Esophagus squamous epithelium (tissue), 5 donors: ENCODE measurements around the gene ANKRD60. TPM values are rescaled to one million over a fixed set of nuclear protein-coding genes. Genes with fewer than 3 reads are reported as not detected.

Source experiments
- DNase-seq: peaks from one replicate; lab custom pipeline; 2025; lab: John Stamatoyannopoulos, UW
- H3K27ac ChIP-seq, 4 donors: fragments of 200-600 bp; sonication (generic); one replicate each; pipeline ENCODE4 v1.5.1; 2016 to 2019; ENCODE audit warnings: mild to moderate bottlenecking in 1 of 4
- H3K27me3 ChIP-seq, 4 donors: fragments of 200-600 bp; sonication (generic); 1 replicate in 3 of 4; 2 replicates in 1 of 4; pipeline versions ENCODE4 v1.5.1 to v1.6.0; 2017 to 2021; ENCODE audit warnings: antibody characterized with exemption in 1 of 4
- H3K36me3 ChIP-seq, 3 donors: fragments of 200-600 bp; sonication (generic); one replicate each; pipeline ENCODE4 v1.5.1; 2016 to 2019
- H3K4me1 ChIP-seq, 3 donors: fragments of 200-600 bp; sonication (generic); one replicate each; pipeline ENCODE4 v1.5.1; 2017 to 2019
- H3K4me3 ChIP-seq, 4 donors: fragments of 200-600 bp; sonication (generic); 1 replicate in 3 of 4; 2 replicates in 1 of 4; pipeline ENCODE4 v1.5.1; 2016 to 2019; ENCODE audit warnings: mild to moderate bottlenecking in 2 of 4, moderate library complexity in 1 of 4
- H3K9me3 ChIP-seq, 3 donors: fragments of 200-600 bp; sonication (generic); one replicate each; pipeline ENCODE4 v1.5.1; 2016 to 2019
- CTCF ChIP-seq, 6 experiments: fragments of 450-650 bp in 4 of 6; fragments of 200-600 bp in 2 of 6; sonication (generic) in 2 of 6; IDR thresholded peaks; one replicate each; pipeline ENCODE4 v1.5.1; 2016 to 2019; ENCODE audit warnings: antibody characterized with exemption in 6 of 6, mild to moderate bottlenecking in 4 of 6, moderate library complexity in 4 of 6
- POLR2A ChIP-seq, 4 donors: fragments of 450-650 bp; IDR thresholded peaks; one replicate each; pipeline ENCODE4 v1.6.1; 2017; ENCODE audit warnings: antibody characterized with exemption in 4 of 4, mild to moderate bottlenecking in 4 of 4, moderate library complexity in 3 of 4
- WGBS, 2 donors: methylation state at CpG; one replicate each; pipeline ENCODE4 v1.1.5; 2018; 5-methylcytosine and 5-hydroxymethylcytosine counted together
- intact Hi-C: fragments of 100-400 bp; cut with DNase I; formaldehyde crosslinking; loops from one replicate; pipeline ENCODE4 v1.15.0; 2022
- total RNA-seq, 4 donors: library from RNA; depleted of rRNA; stranded (reverse); fragments of >200 nt; gene quantifications; one replicate each; pipeline ENCODE4 v1.1.0, GENCODE V29; 2016
- donor health status: DM: yes; HTN: yes; CAD: no.

ANKRD60 gene
- total RNA-seq, 4 donors from 2014 or later: not detected

DNA sequence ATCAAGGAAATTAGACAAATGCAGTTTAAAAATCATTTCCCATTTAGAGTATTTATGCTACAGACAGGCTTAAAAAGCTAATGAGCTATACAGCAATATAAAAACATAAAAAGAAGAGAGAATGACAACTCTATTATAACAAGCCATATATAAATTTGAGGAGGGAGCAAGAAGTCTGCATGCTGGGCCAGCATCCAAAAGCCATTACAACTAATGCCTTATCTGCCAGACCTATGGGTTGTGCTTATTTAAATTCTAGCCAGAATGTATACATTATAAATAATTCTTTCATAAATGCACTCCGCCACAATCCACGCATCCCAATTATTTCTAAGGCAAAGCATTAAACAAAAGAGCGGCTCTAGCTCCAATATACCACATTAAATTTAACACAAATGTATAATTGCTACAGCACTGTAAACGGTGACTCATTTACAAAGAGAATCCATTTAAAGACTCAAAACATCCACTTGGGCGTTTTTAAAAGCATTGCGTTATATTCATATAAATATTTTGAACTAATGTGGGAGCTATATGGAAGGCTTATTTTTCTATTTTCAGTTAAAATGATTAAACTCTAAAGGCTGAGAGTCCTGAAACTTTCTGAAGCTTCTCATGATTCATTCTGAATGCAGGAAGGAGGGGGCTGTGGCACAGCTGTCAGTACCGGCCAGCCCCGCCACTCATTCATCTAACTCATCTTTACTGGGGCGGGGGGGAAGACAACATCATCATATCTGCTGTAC is 43.3 kb upstream of the ANKRD60 start:
- TF ChIP-seq CTCF (IDR thresholded peaks at IDR 0.05) (no peak), POLR2A (IDR thresholded peaks at IDR 0.05) (no peak)
- Histone ChIP-seq H3K27me3 (no peaks in the 10 kb centered on the region), H3K9me3 (no peaks in the 10 kb centered on the region), H3K36me3 (peaks cover 0 to 59% (median 3%) of the 10 kb centered on the region in 3 donors), H3K27ac (no peak overlapping the region), H3K4me1 (no peaks in the 10 kb centered on the region), H3K4me3 (no peak overlapping the region)
- 83 to 90% methylated on average over 9 of the region's 9 CpGs for WGBS, 2 donors
- intact Hi-C loops: no loop called here
- DNase-seq: no peak

- Histone ChIP-seq H3K4me3 (no peak overlapping the region), H3K27me3 (no peaks in the 10 kb centered on the region), H3K36me3 (peaks cover 0 to 84% (median 5%) of the 10 kb centered on the region in 3 donors), H3K9me3 (no peaks in the 10 kb centered on the region), H3K27ac (no peak overlapping the region), H3K4me1 (no peaks in the 10 kb centered on the region)
- TF ChIP-seq CTCF (IDR thresholded peaks at IDR 0.05) (no peak), POLR2A (IDR thresholded peaks at IDR 0.05) (no peak)
- DNase-seq: no peak
- WGBS, 2 donors: 73 to 76% methylated on average over 13 of the region's 13 CpGs
- intact Hi-C loops: no loop called here
Observed at GRCh38 chr20:58268936-58269619, 40.6 kb upstream of the ANKRD60 start.

DNA sequence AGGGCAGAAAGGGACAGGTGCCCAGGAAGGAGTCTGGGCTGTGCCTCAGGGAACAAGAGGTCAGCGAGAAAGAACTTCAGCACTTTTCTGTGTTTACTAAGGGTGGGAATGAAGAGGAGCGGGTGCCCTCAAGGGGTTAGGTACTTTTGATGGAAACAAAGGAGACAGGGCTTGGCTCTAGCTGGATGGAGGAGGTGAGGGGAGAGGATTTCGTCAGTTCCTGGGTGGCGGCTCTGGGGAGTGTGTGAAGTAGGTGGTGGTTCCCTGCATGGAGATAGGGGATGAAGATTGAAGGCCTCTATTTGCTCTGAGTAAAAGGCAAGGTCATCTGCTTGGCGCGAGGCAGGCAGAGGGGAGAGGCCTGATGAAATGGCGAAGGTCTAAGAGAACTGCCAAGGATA is 40.0 kb upstream of the ANKRD60 start:
- Histone ChIP-seq H3K9me3 (no peaks in the 10 kb centered on the region), H3K36me3 (peaks cover 0 to 91% (median 11%) of the 10 kb centered on the region in 3 donors), H3K4me1 (no peaks in the 10 kb centered on the region), H3K27ac (no peak overlapping the region), H3K4me3 (no peak overlapping the region), H3K27me3 (no peaks in the 10 kb centered on the region)
- WGBS, 2 donors: 80 to 91% methylated on average over 7 of the region's 7 CpGs
- no peak for DNase-seq
- intact Hi-C loops: no loop called here
- TF ChIP-seq POLR2A (IDR thresholded peaks at IDR 0.05) (no peak), CTCF (IDR thresholded peaks at IDR 0.05) (no peak)

GRCh38 chr20:58267389-58268215 is 39.1 kb upstream of the ANKRD60 start:
- no peak for DNase-seq
- H3K4me3 ChIP-seq: no peak overlapping the region
- no peaks in the 10 kb centered on the region for H3K27me3 ChIP-seq
- H3K27ac ChIP-seq: no peak overlapping the region
- 84 to 89% methylated on average over 8 to 9 of the region's 9 CpGs for WGBS, 2 donors
- no peaks in the 10 kb centered on the region for H3K9me3 ChIP-seq
- H3K36me3 ChIP-seq: peaks cover 0 to 95% (median 14%) of the 10 kb centered on the region in 3 donors
- TF ChIP-seq CTCF (IDR thresholded peaks at IDR 0.05): no peak
- no peak for TF ChIP-seq POLR2A (IDR thresholded peaks at IDR 0.05)
- no peaks in the 10 kb centered on the region for H3K4me1 ChIP-seq
- intact Hi-C loops: no loop called here
